ENCODE data around the gene CBL. TPM values are rescaled to one million over a fixed set of nuclear protein-coding genes. Genes with fewer than 3 reads are reported as not detected.
A peak's percentile ranks its signal among the peaks of the same experiment; 100 is the strongest.

Gene CBL
- total and polyA plus RNA-seq, 10 of the 15 experiments (the other 5 are each of a cell fraction or from before 2014, with no cell fraction given): 3.9 to 27.1 (median 9.5) TPM

GRCh38 chr11:119167933-119168332, 38.2 kb upstream of the CBL start:
- H3K4me2 ChIP-seq (ENCODE audit: control insufficient read depth, insufficient read depth): no peak overlapping the region
- DNase-seq (ENCODE audit: low read depth, low spot score): no peak
- TF ChIP-seq ETV6 (conservative IDR thresholded peaks at IDR 0.05 in 1 of 2, IDR thresholded peaks at IDR 0.05 in 1 of 2; ENCODE audit: borderline replicate concordance in 1 of 2, low read depth in 1 of 2): no peak
- no peak for TF ChIP-seq BRCA1 (IDR thresholded peaks at IDR 0.05; ENCODE audit: low read depth, low read length)
- no peak for TF ChIP-seq TCF12 (IDR thresholded peaks at IDR 0.05; ENCODE audit: low read depth, low read length)
- no peak for TF ChIP-seq ZBTB11 (CRISPR knock-in tag; IDR thresholded peaks at IDR 0.05)
- TF ChIP-seq IKZF1 (conservative IDR thresholded peaks at IDR 0.05): no peak
- no peak for TF ChIP-seq SP1 (IDR thresholded peaks at IDR 0.05; ENCODE audit: low read depth, low read length)
- no peak for TF ChIP-seq MYB (IDR thresholded peaks at IDR 0.05; ENCODE audit: borderline replicate concordance, low read depth, low read length)
- TF ChIP-seq POLR2A (IDR thresholded peaks at IDR 0.05; ENCODE audit: low read depth, low read length): no peak
- no peak for TF ChIP-seq CHD2 (IDR thresholded peaks at IDR 0.05; ENCODE audit: borderline replicate concordance, low read depth, low read length)
- no peak for TF ChIP-seq SRF (IDR thresholded peaks at IDR 0.05; ENCODE audit: low read depth in 2 of 2, low read length in 2 of 2)
- no peak for TF ChIP-seq SMC3 (IDR thresholded peaks at IDR 0.05; ENCODE audit: borderline replicate concordance, low read length)
- H3K79me2 ChIP-seq (ENCODE audit: control insufficient read depth, insufficient read depth, low read length): peaks cover 2% of the 10 kb centered on the region; the same call in 1 of the 2 replicates
- ChIA-PET POLR2A (no interaction called here), CTCF (interaction anchor here (1.6 to 1.9 kb wide), 3 partner anchors 12 to 156 kb away, joined by 3 to 9 read pairs (median 6); no protein-coding TSS in a partner anchor), SMC1A (ENCODE audit: uncharacterized antibody, unreplicated experiment) (no interaction called here), RAD21 (ENCODE audit: unreplicated experiment) (no interaction called here)
- no peak overlapping the region for H3K27ac ChIP-seq (ENCODE audit: control insufficient read depth, insufficient read depth)
- FAIRE-seq: peak; percentile 7
- H3K9me3 ChIP-seq (replicated peaks; ENCODE audit: control insufficient read depth, insufficient read depth, low read length): no peaks in the 10 kb centered on the region
- no peaks in the 10 kb centered on the region for H3K36me3 ChIP-seq (ENCODE audit: control insufficient read depth in 2 of 2, insufficient read depth in 2 of 2, low read length in 1 of 2)
- no peaks in the 10 kb centered on the region for H3K27me3 ChIP-seq (replicated peaks in 1 of 2; ENCODE audit: control insufficient read depth in 2 of 2, insufficient read depth in 2 of 2, low read length in 1 of 2)
- H3K4me3 ChIP-seq: no peak overlapping the region
- intact Hi-C loops (cut with micrococcal nuclease; ENCODE audit: unreplicated experiment) (loop anchor here (5.0 kb wide), 1 partner anchor 154 kb away; no protein-coding TSS in a partner anchor), in situ Hi-C loops (cut with MboI) (no loop called here)
- H3K9ac ChIP-seq (ENCODE audit: control insufficient read depth, insufficient read depth, low read length): no peak overlapping the region
- peaks cover 4% of the 10 kb centered on the region; the same call in 1 of the 2 replicates for H3K4me1 ChIP-seq (ENCODE audit: control insufficient read depth, insufficient read depth, low read length)
- H4K20me1 ChIP-seq (ENCODE audit: control insufficient read depth, insufficient read depth): no peaks in the 10 kb centered on the region
- no TSS peak for BruUV-seq (replicated peaks)
- 67% methylated on average over 6 of the region's 6 CpGs for WGBS (ENCODE audit: insufficient coverage, insufficient replicate concordance, low lambda C conversion rate, missing lambda C conversion rate)
- peak overlapping the region; percentile 55; the same call in 1 of the 2 replicates for H2AFZ ChIP-seq (ENCODE audit: control insufficient read depth, low read depth, low read length)
- ATAC-seq: no peak

Data from GM12878 (cell line).